ENCODE data around the gene UBP1.

The UBP1 gene

DNA sequence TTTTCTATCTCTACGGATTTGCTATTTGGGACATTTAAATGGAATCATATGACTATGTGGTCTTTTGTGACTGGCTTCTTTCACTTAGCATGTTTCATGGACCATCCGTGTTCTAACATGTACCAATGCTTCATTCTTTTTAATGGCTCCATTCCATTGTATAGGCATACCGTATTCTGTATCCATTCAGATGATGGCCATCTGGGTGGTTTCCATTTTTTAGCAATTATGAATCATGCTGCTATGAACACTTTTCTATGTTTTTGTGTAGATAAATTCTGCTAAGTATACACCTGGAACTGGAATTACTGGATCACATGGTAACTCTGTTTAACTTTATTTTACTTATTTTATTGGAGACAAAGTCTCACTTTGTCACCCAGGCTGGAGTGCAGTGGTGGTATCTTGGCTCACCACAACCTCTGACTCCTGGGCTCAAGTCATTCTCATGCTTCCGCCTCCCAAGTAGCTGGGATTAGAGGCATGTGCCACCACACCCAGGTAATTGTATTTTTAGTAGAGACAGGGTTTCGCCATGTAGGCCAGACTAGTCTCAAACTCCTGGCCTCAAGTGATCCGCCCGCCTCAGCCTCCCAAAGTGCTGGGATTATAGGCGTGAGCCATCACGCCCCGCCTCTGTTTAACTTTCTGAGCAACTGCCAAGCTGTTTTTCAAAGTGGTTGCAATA, 13.4 kb downstream of the UBP1 start:
- H3K4me2 ChIP-seq (ENCODE audit: insufficient read depth, low read length, poor library complexity, severe bottlenecking) = no peak overlapping the region
- no peak overlapping the region for H2BK12ac ChIP-seq (ENCODE audit: low read length)
- no peak overlapping the region for H2BK120ac ChIP-seq (ENCODE audit: low read depth, low read length)
- no peak overlapping the region for H3K14ac ChIP-seq (ENCODE audit: low read length)
- peaks cover 3 to 10% of the 10 kb centered on the region in 2 donors for H3K4me1 ChIP-seq (ENCODE audit: control insufficient read depth in 2 of 2, insufficient read depth in 1 of 2, low read depth in 1 of 2, low read length in 2 of 2)
- H3K4me3 ChIP-seq (ENCODE audit: low read length in 2 of 2) = no peak overlapping the region
- no peaks in the 10 kb centered on the region for H3K79me1 ChIP-seq (ENCODE audit: low read depth, low read length)
- no peak overlapping the region for H4K91ac ChIP-seq (ENCODE audit: low read depth, low read length, poor library complexity)
- H3K9ac ChIP-seq (ENCODE audit: low read depth, low read length, poor library complexity) = no peak overlapping the region
- no peak overlapping the region for H2BK5ac ChIP-seq (ENCODE audit: low read length)
- H3K18ac ChIP-seq (ENCODE audit: low read length) = no peak overlapping the region
- no peak overlapping the region for H3K4ac ChIP-seq (ENCODE audit: low read length)
- WGBS, 2 donors (ENCODE audit: extremely low coverage in 2 of 2, insufficient read length in 2 of 2, insufficient replicate concordance in 1 of 2) = no CpG with 5 or more reads among the region's 10 CpGs
- peaks cover 3 to 34% of the 10 kb centered on the region in 2 donors for H3K36me3 ChIP-seq (replicated peaks in 1 of 2; ENCODE audit: control insufficient read depth in 2 of 2, insufficient read depth in 2 of 2, low read length in 2 of 2)
- H2AK5ac ChIP-seq (ENCODE audit: low read depth, low read length) = no peak overlapping the region
- H3K27ac ChIP-seq (replicated peaks; ENCODE audit: low read length) = no peak overlapping the region
- H3K9me3 ChIP-seq (replicated peaks in 1 of 2; ENCODE audit: control insufficient read depth in 2 of 2, insufficient read depth in 1 of 2, low read depth in 1 of 2, low read length in 2 of 2) = peaks cover 0 to 8% of the 10 kb centered on the region in 2 donors
- no peak overlapping the region for H3K23ac ChIP-seq (ENCODE audit: low read depth, low read length, poor library complexity)
- H2BK15ac ChIP-seq (ENCODE audit: low read length) = no peak overlapping the region
- no peaks in the 10 kb centered on the region for H3K27me3 ChIP-seq (ENCODE audit: control insufficient read depth in 3 of 3, insufficient read depth in 3 of 3, low read depth in 1 of 3, low read length in 3 of 3)
- no peak overlapping the region for H4K8ac ChIP-seq (ENCODE audit: low read depth, low read length)
- DNase-seq (ENCODE audit: low spot score) = no peak
- no peak overlapping the region for H2AFZ ChIP-seq (ENCODE audit: low read length)

- H3K14ac ChIP-seq (ENCODE audit: low read length) = no peak overlapping the region
- no peak overlapping the region for H2AFZ ChIP-seq (ENCODE audit: low read length)
- H3K27me3 ChIP-seq (ENCODE audit: control insufficient read depth in 3 of 3, insufficient read depth in 3 of 3, low read depth in 1 of 3, low read length in 3 of 3) = no peaks in the 10 kb centered on the region
- no peak overlapping the region for H3K18ac ChIP-seq (ENCODE audit: low read length)
- H3K9ac ChIP-seq (ENCODE audit: low read depth, low read length, poor library complexity) = no peak overlapping the region
- peaks cover 6 to 41% of the 10 kb centered on the region in 2 donors for H3K36me3 ChIP-seq (replicated peaks in 1 of 2; ENCODE audit: control insufficient read depth in 2 of 2, insufficient read depth in 2 of 2, low read length in 2 of 2)
- no peak overlapping the region for H3K4ac ChIP-seq (ENCODE audit: low read length)
- H3K23ac ChIP-seq (ENCODE audit: low read depth, low read length, poor library complexity) = no peak overlapping the region
- H3K9me3 ChIP-seq (replicated peaks in 1 of 2; ENCODE audit: control insufficient read depth in 2 of 2, insufficient read depth in 1 of 2, low read depth in 1 of 2, low read length in 2 of 2) = peaks cover 0 to 8% of the 10 kb centered on the region in 2 donors
- no CpG with 5 or more reads among the region's 1 CpG for WGBS, 2 donors (ENCODE audit: extremely low coverage in 2 of 2, insufficient read length in 2 of 2, insufficient replicate concordance in 1 of 2)
- no peak overlapping the region for H2BK5ac ChIP-seq (ENCODE audit: low read length)
- no peak overlapping the region for H2BK120ac ChIP-seq (ENCODE audit: low read depth, low read length)
- H3K27ac ChIP-seq (replicated peaks; ENCODE audit: low read length) = no peak overlapping the region
- no peak overlapping the region for H4K8ac ChIP-seq (ENCODE audit: low read depth, low read length)
- no peak overlapping the region for H2BK15ac ChIP-seq (ENCODE audit: low read length)
- no peaks in the 10 kb centered on the region for H3K79me1 ChIP-seq (ENCODE audit: low read depth, low read length)
- DNase-seq (ENCODE audit: low spot score) = no peak
- H3K4me2 ChIP-seq (ENCODE audit: insufficient read depth, low read length, poor library complexity, severe bottlenecking) = no peak overlapping the region
- H4K91ac ChIP-seq (ENCODE audit: low read depth, low read length, poor library complexity) = no peak overlapping the region
- no peak overlapping the region for H3K4me3 ChIP-seq (ENCODE audit: low read length in 2 of 2)
- H2BK12ac ChIP-seq (ENCODE audit: low read length) = no peak overlapping the region
- H3K4me1 ChIP-seq (ENCODE audit: control insufficient read depth in 2 of 2, insufficient read depth in 1 of 2, low read depth in 1 of 2, low read length in 2 of 2) = peaks cover 3 to 10% of the 10 kb centered on the region in 2 donors
- H2AK5ac ChIP-seq (ENCODE audit: low read depth, low read length) = no peak overlapping the region
These were observed 14.1 kb downstream of the UBP1 start for GRCh38 chr3:33426068-33426467.

- WGBS, 2 donors (ENCODE audit: extremely low coverage in 2 of 2, insufficient read length in 2 of 2, insufficient replicate concordance in 1 of 2) = no CpG with 5 or more reads among the region's 2 CpGs
These were observed 14.8 kb downstream of the UBP1 start for GRCh38 chr3:33425453-33425852.

GRCh38 chr3:33424606-33425452, 15.4 kb downstream of the UBP1 start:
- Histone ChIP-seq H4K8ac (ENCODE audit: low read depth, low read length) (no peak overlapping the region), H3K79me1 (ENCODE audit: low read depth, low read length) (no peaks in the 10 kb centered on the region), H2BK120ac (ENCODE audit: low read depth, low read length) (no peak overlapping the region), H3K36me3 (replicated peaks in 1 of 2; ENCODE audit: control insufficient read depth in 2 of 2, insufficient read depth in 2 of 2, low read length in 2 of 2) (peaks cover 10 to 51% of the 10 kb centered on the region in 2 donors), H3K4ac (ENCODE audit: low read length) (no peak overlapping the region), H3K4me3 (ENCODE audit: low read length in 2 of 2) (no peak overlapping the region), H3K27ac (replicated peaks; ENCODE audit: low read length) (no peak overlapping the region), H3K14ac (ENCODE audit: low read length) (no peak overlapping the region), H3K23ac (ENCODE audit: low read depth, low read length, poor library complexity) (no peak overlapping the region), H2AFZ (ENCODE audit: low read length) (no peak overlapping the region), H2BK5ac (ENCODE audit: low read length) (no peak overlapping the region), H2AK5ac (ENCODE audit: low read depth, low read length) (no peak overlapping the region), H3K4me2 (ENCODE audit: insufficient read depth, low read length, poor library complexity, severe bottlenecking) (no peak overlapping the region), H2BK15ac (ENCODE audit: low read length) (no peak overlapping the region), H3K27me3 (ENCODE audit: control insufficient read depth in 3 of 3, insufficient read depth in 3 of 3, low read depth in 1 of 3, low read length in 3 of 3) (no peaks in the 10 kb centered on the region), H3K4me1 (ENCODE audit: control insufficient read depth in 2 of 2, insufficient read depth in 1 of 2, low read depth in 1 of 2, low read length in 2 of 2) (peaks cover 3 to 7% of the 10 kb centered on the region in 2 donors), H3K9me3 (replicated peaks in 1 of 2; ENCODE audit: control insufficient read depth in 2 of 2, insufficient read depth in 1 of 2, low read depth in 1 of 2, low read length in 2 of 2) (peaks cover 0 to 8% of the 10 kb centered on the region in 2 donors), H2BK12ac (ENCODE audit: low read length) (no peak overlapping the region), H4K91ac (ENCODE audit: low read depth, low read length, poor library complexity) (no peak overlapping the region), H3K9ac (ENCODE audit: low read depth, low read length, poor library complexity) (no peak overlapping the region), H3K18ac (ENCODE audit: low read length) (no peak overlapping the region)
- no peak for DNase-seq (ENCODE audit: low spot score)
- no CpG with 5 or more reads among the region's 10 CpGs for WGBS, 2 donors (ENCODE audit: extremely low coverage in 2 of 2, insufficient read length in 2 of 2, insufficient replicate concordance in 1 of 2)

More at GRCh38 chr3:33425453-33425852, 14.8 kb downstream of the UBP1 start:
- no peak overlapping the region for H3K4ac ChIP-seq (ENCODE audit: low read length)
- H4K91ac ChIP-seq (ENCODE audit: low read depth, low read length, poor library complexity) = no peak overlapping the region
- H3K23ac ChIP-seq (ENCODE audit: low read depth, low read length, poor library complexity) = no peak overlapping the region
- H4K8ac ChIP-seq (ENCODE audit: low read depth, low read length) = no peak overlapping the region
- no peak overlapping the region for H2BK120ac ChIP-seq (ENCODE audit: low read depth, low read length)
- H3K14ac ChIP-seq (ENCODE audit: low read length) = no peak overlapping the region
- no peak overlapping the region for H2AK5ac ChIP-seq (ENCODE audit: low read depth, low read length)
- no peak overlapping the region for H2BK15ac ChIP-seq (ENCODE audit: low read length)
- H3K18ac ChIP-seq (ENCODE audit: low read length) = no peak overlapping the region
- H3K9me3 ChIP-seq (replicated peaks in 1 of 2; ENCODE audit: control insufficient read depth in 2 of 2, insufficient read depth in 1 of 2, low read depth in 1 of 2, low read length in 2 of 2) = peaks cover 0 to 8% of the 10 kb centered on the region in 2 donors
- no peak overlapping the region for H2BK5ac ChIP-seq (ENCODE audit: low read length)
- DNase-seq (ENCODE audit: low spot score) = no peak
- no peak overlapping the region for H3K9ac ChIP-seq (ENCODE audit: low read depth, low read length, poor library complexity)
- no peaks in the 10 kb centered on the region for H3K79me1 ChIP-seq (ENCODE audit: low read depth, low read length)
- no peak overlapping the region for H2AFZ ChIP-seq (ENCODE audit: low read length)
- no peak overlapping the region for H3K4me3 ChIP-seq (ENCODE audit: low read length in 2 of 2)
- no peak overlapping the region for H2BK12ac ChIP-seq (ENCODE audit: low read length)
- H3K27me3 ChIP-seq (ENCODE audit: control insufficient read depth in 3 of 3, insufficient read depth in 3 of 3, low read depth in 1 of 3, low read length in 3 of 3) = no peaks in the 10 kb centered on the region
- H3K27ac ChIP-seq (replicated peaks; ENCODE audit: low read length) = no peak overlapping the region
- H3K36me3 ChIP-seq (replicated peaks in 1 of 2; ENCODE audit: control insufficient read depth in 2 of 2, insufficient read depth in 2 of 2, low read length in 2 of 2) = peaks cover 10 to 47% of the 10 kb centered on the region in 2 donors
- H3K4me1 ChIP-seq (ENCODE audit: control insufficient read depth in 2 of 2, insufficient read depth in 1 of 2, low read depth in 1 of 2, low read length in 2 of 2) = peaks cover 3 to 8% of the 10 kb centered on the region in 2 donors
- H3K4me2 ChIP-seq (ENCODE audit: insufficient read depth, low read length, poor library complexity, severe bottlenecking) = no peak overlapping the region
